OCI-LY7 (cell line): ENCODE measurements around the gene EOLA1.

Source experiments
- CTCF ChIP-seq: fragments of 200-600 bp; sonication (generic); conservative IDR thresholded peaks from 2 replicates; pipeline ENCODE4 v1.5.1; 2014; ENCODE audit warnings: mild to moderate bottlenecking, antibody characterized with exemption, low read length, moderate library complexity, mixed read lengths
- EZH2phosphoT487 ChIP-seq: fragments of 200-600 bp; sonication (generic); IDR thresholded peaks from 2 replicates; pipeline ENCODE4 v1.6.1; 2018; ENCODE audit warnings: low read depth, borderline replicate concordance, mild to moderate bottlenecking, mixed run types, antibody characterized with exemption, low read length, moderate library complexity, mixed read lengths

GRCh38 chrX:149513825-149514428 lies 26.9 kb upstream of the EOLA1 start:
- TF ChIP-seq CTCF (no peak), EZH2phosphoT487 (no peak)
